GM23248 (cell line): Measurements from ENCODE around the gene INHBE.

Experiments
- EZH2 ChIP-seq: fragments of 200-600 bp; sonication (generic); IDR thresholded peaks from 2 replicates; pipeline ENCODE4 v1.6.1; 2018; ENCODE audit warnings: antibody characterized with exemption, mild to moderate bottlenecking; ENCODE audit not compliant: insufficient read depth, poor library complexity, severe bottlenecking
- EZH2phosphoT487 ChIP-seq: fragments of 200-600 bp; sonication (generic); IDR thresholded peaks from 2 replicates; pipeline ENCODE4 v1.6.1; 2018; ENCODE audit warnings: antibody characterized with exemption, moderate library complexity, mild to moderate bottlenecking, low read depth; ENCODE audit not compliant: insufficient read depth

DNA sequence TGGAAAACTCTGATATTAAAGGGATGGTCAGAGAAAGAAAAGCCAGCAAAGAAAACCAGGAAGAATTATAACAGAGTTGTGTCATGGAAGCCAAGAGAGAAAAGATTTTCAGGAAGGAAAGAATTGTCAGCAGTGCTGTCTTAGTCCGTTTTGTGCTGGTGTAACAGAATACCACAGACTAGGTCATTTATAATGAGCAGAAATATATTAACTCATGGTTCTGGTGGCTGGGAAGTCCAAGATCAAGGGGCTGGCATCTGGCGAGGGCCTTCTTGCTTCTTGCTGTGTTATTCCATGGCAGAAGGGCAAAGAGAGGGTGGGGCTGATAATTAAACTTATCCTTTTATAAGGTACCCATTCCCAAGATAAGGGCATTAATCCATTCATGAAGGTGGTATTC lies 6.4 kb upstream of the INHBE start:
- no peak for TF ChIP-seq EZH2
- no peak for TF ChIP-seq EZH2phosphoT487
